ENCODE measurements around the gene TINCR. TPM values are rescaled to one million over a fixed set of nuclear protein-coding genes. Genes with fewer than 3 reads are reported as not detected.

Gene TINCR
- total RNA-seq, 1 experiment from 2014 or later = 2.3 TPM

- Histone ChIP-seq H3K36me3 (ENCODE audit: control insufficient read depth, insufficient read depth, low read length) (peaks cover 16% of the 10 kb centered on the region), H3K9me3 (ENCODE audit: control insufficient read depth, insufficient read depth, low read depth, low read length) (no peaks in the 10 kb centered on the region), H3K4me1 (ENCODE audit: control insufficient read depth, insufficient read depth, low read length) (no peaks in the 10 kb centered on the region), H3K27ac (ENCODE audit: low read length) (no peak overlapping the region), H3K4me3 (ENCODE audit: low read depth in 2 of 2, low read length in 2 of 2) (no peak overlapping the region), H3K27me3 (ENCODE audit: control insufficient read depth, insufficient read depth, low read length) (no peaks in the 10 kb centered on the region)
- BruUV-seq (replicated peaks) = no TSS peak
- ATAC-seq (no peak), DNase-seq (ENCODE audit: low read depth, low spot score) (no peak)
- ChIA-PET CTCF (no interaction called here), POLR2A (no interaction called here)
- in situ Hi-C loops (cut with HindIII; ENCODE audit: low pct_unique_long_range_greater_than_20kb, low sequenced_read_pairs) (no loop called here), intact Hi-C loops (cut with micrococcal nuclease; ENCODE audit: unreplicated experiment) (no loop called here)
- TF ChIP-seq POLR2AphosphoS5 (IDR thresholded peaks at IDR 0.05; ENCODE audit: low read depth, low read length) (no peak), REST (IDR thresholded peaks at IDR 0.05; ENCODE audit: insufficient read depth in 1 of 2, low read depth in 2 of 2, low read length in 1 of 2) (no peak), TCF7L2 (IDR thresholded peaks at IDR 0.05; ENCODE audit: low read depth, low read length) (no peak), SIN3A (IDR thresholded peaks at IDR 0.05; ENCODE audit: borderline replicate concordance, insufficient read depth, low read depth, low read length) (no peak)
These were observed 25.8 kb upstream of the TINCR start for GRCh38 chr19:5593343-5594255.

- no peak overlapping the region for H3K4me3 ChIP-seq (ENCODE audit: low read depth in 2 of 2, low read length in 2 of 2)
- no peaks in the 10 kb centered on the region for H3K9me3 ChIP-seq (ENCODE audit: control insufficient read depth, insufficient read depth, low read depth, low read length)
- H3K4me1 ChIP-seq (ENCODE audit: control insufficient read depth, insufficient read depth, low read length) = no peaks in the 10 kb centered on the region
- no peaks in the 10 kb centered on the region for H3K27me3 ChIP-seq (ENCODE audit: control insufficient read depth, insufficient read depth, low read length)
- H3K27ac ChIP-seq (ENCODE audit: low read length) = no peak overlapping the region
- in situ Hi-C loops (cut with HindIII; ENCODE audit: low pct_unique_long_range_greater_than_20kb, low sequenced_read_pairs) (no loop called here), intact Hi-C loops (cut with micrococcal nuclease; ENCODE audit: unreplicated experiment) (no loop called here)
- ChIA-PET CTCF (no interaction called here), POLR2A (no interaction called here)
- peaks cover 16% of the 10 kb centered on the region for H3K36me3 ChIP-seq (ENCODE audit: control insufficient read depth, insufficient read depth, low read length)
- ATAC-seq (no peak), DNase-seq (ENCODE audit: low read depth, low spot score) (no peak)
- BruUV-seq (replicated peaks) = no TSS peak
- TF ChIP-seq CTCF (IDR thresholded peaks at IDR 0.05) = no peak
- no peak for TF ChIP-seq POLR2AphosphoS5 (IDR thresholded peaks at IDR 0.05; ENCODE audit: low read depth, low read length)
- TF ChIP-seq SIN3A (IDR thresholded peaks at IDR 0.05; ENCODE audit: borderline replicate concordance, insufficient read depth, low read depth, low read length) = no peak
- no peak for TF ChIP-seq TCF7L2 (IDR thresholded peaks at IDR 0.05; ENCODE audit: low read depth, low read length)
- TF ChIP-seq REST (IDR thresholded peaks at IDR 0.05; ENCODE audit: insufficient read depth in 1 of 2, low read depth in 2 of 2, low read length in 1 of 2) = no peak
These were observed 25.0 kb upstream of the TINCR start for GRCh38 chr19:5592531-5593342.
